Astrocyte (in vitro differentiated cells and primary cell): Measurements from ENCODE around the gene TADA2A. TPM values are rescaled to one million over a fixed set of nuclear protein-coding genes. Genes with fewer than 3 reads are reported as not detected.

Experiments
- DNase-seq: peaks from one replicate; pipeline ENCODE4 v3.0.0-alpha.2; 2010; ENCODE audit warnings: low read depth
- FAIRE-seq: peaks from 2 replicates; lab custom pipeline; 2011; peaks lifted over from hg19 to GRCh38; lab: Jason Lieb, UNC
- H2AFZ ChIP-seq: 2 replicates; pipeline ENCODE4 v1.6.0; 2012; ENCODE audit warnings: low read depth, low read length, inconsistent platforms
- H3K27ac ChIP-seq: 2 replicates; pipeline ENCODE4 v1.5.1; 2011; ENCODE audit warnings: low read depth, low read length, inconsistent platforms
- H3K27me3 ChIP-seq: 2 replicates; pipeline ENCODE4 v1.6.0; 2011; ENCODE audit warnings: low read length, inconsistent platforms; ENCODE audit not compliant: insufficient read depth
- H3K36me3 ChIP-seq: 2 replicates; pipeline ENCODE4 v1.5.1; 2011; ENCODE audit warnings: low read length, inconsistent platforms; ENCODE audit not compliant: insufficient read depth
- H3K4me1 ChIP-seq: 2 replicates; pipeline ENCODE4 v1.5.1; 2011; ENCODE audit warnings: low read length, inconsistent platforms; ENCODE audit not compliant: insufficient read depth
- H3K4me2 ChIP-seq: 2 replicates; pipeline ENCODE4 v1.6.0; 2012; ENCODE audit warnings: low read length, inconsistent platforms
- H3K4me3 ChIP-seq: 2 replicates; pipeline ENCODE4 v1.5.1; 2011; ENCODE audit warnings: low read depth, mild to moderate bottlenecking, low read length, inconsistent platforms; ENCODE audit not compliant: insufficient read depth
- H3K79me2 ChIP-seq: 2 replicates; pipeline ENCODE4 v1.6.0; 2012; ENCODE audit warnings: mild to moderate bottlenecking, low read length, inconsistent platforms; ENCODE audit not compliant: insufficient read depth
- H3K9ac ChIP-seq: 2 replicates; pipeline ENCODE4 v1.6.0; 2012; ENCODE audit warnings: mild to moderate bottlenecking, low read length, inconsistent platforms
- H3K9me3 ChIP-seq: 2 replicates; pipeline ENCODE4 v1.5.1; 2012; ENCODE audit warnings: low read depth, mild to moderate bottlenecking, low read length, inconsistent platforms; ENCODE audit not compliant: insufficient read depth
- H4K20me1 ChIP-seq: 2 replicates; pipeline ENCODE4 v1.6.0; 2012; ENCODE audit warnings: low read length, inconsistent platforms; ENCODE audit not compliant: insufficient read depth
- H3K27ac Mint-ChIP-seq: one replicate; pipeline ENCODE4 v1.8.0; 2021; ENCODE audit warnings: mild to moderate bottlenecking, mixed read lengths; ENCODE audit not compliant: unreplicated experiment
- H3K27me3 Mint-ChIP-seq: one replicate; pipeline ENCODE4 v1.8.0; 2021; ENCODE audit warnings: low read depth, mixed read lengths; ENCODE audit not compliant: unreplicated experiment
- H3K36me3 Mint-ChIP-seq: one replicate; pipeline ENCODE4 v1.8.0; 2021; ENCODE audit warnings: low read depth, mixed read lengths; ENCODE audit not compliant: unreplicated experiment
- H3K4me1 Mint-ChIP-seq: one replicate; pipeline ENCODE4 v1.8.0; 2021; ENCODE audit warnings: low read depth, mixed read lengths; ENCODE audit not compliant: unreplicated experiment
- H3K4me3 Mint-ChIP-seq: one replicate; pipeline ENCODE4 v1.8.0; 2021; ENCODE audit warnings: mild to moderate bottlenecking, moderate library complexity, mixed read lengths; ENCODE audit not compliant: unreplicated experiment
- H3K9me3 Mint-ChIP-seq: one replicate; pipeline ENCODE4 v1.8.0; 2021; ENCODE audit warnings: mild to moderate bottlenecking, mixed read lengths; ENCODE audit not compliant: unreplicated experiment
- CTCF ChIP-seq: IDR thresholded peaks from 2 replicates; pipeline ENCODE4 v1.5.1; 2011; ENCODE audit warnings: low read depth, mild to moderate bottlenecking, inconsistent platforms, low read length, moderate library complexity; ENCODE audit not compliant: insufficient read depth
- EZH2 ChIP-seq: IDR thresholded peaks from 2 replicates; pipeline ENCODE4 v1.6.1; 2012; ENCODE audit warnings: mild to moderate bottlenecking, low read length, inconsistent platforms; ENCODE audit not compliant: insufficient read depth
- total RNA-seq: library from RNA; stranded (reverse); gene quantifications from 2 replicates; pipeline ENCODE4 v1.2.1, GENCODE V29; 2021

TADA2A gene
- total RNA-seq, 1 donor from 2014 or later: 14.0 TPM

DNA sequence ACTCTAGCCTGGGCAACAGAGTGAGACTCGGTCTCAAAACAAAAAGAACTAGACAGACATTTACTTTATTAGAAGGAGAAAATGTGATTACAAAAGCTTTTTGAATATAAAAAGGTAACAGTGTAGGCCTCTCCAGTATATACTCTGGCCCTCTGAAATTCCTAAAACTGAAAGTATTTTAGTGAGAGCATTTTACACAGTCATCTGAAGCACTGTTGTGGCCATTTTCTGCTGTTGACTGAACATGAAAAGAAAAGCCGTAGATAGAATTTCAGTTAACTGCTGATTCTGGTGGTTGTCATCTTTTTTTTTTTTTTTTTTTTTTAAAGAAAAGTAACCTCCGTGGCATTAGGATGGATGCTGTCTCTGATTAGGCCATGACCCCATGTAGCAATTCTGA is 98.6 kb downstream of the TADA2A start:
- H3K9ac ChIP-seq: no peak overlapping the region
- DNase-seq (no peak), FAIRE-seq (no peak)
- peaks cover 95% of the 10 kb centered on the region for H3K79me2 ChIP-seq
- no peak overlapping the region for H2AFZ ChIP-seq
- Mint-ChIP-seq H3K4me1 (peaks cover 8% of the 10 kb centered on the region), H3K27ac (no peak overlapping the region), H3K9me3 (no peaks in the 10 kb centered on the region), H3K4me3 (no peak overlapping the region), H3K36me3 (peaks cover 16% of the 10 kb centered on the region), H3K27me3 (no peaks in the 10 kb centered on the region)
- peaks cover 4% of the 10 kb centered on the region for H3K4me1 ChIP-seq
- TF ChIP-seq EZH2 (no peak), CTCF (no peak)
- peaks cover 85% of the 10 kb centered on the region for H4K20me1 ChIP-seq
- H3K36me3 ChIP-seq: peaks cover 4% of the 10 kb centered on the region
- H3K4me3 ChIP-seq: no peak overlapping the region
- no peak overlapping the region for H3K27ac ChIP-seq
- no peak overlapping the region for H3K4me2 ChIP-seq
- H3K27me3 ChIP-seq: no peaks in the 10 kb centered on the region
- no peaks in the 10 kb centered on the region for H3K9me3 ChIP-seq

DNA sequence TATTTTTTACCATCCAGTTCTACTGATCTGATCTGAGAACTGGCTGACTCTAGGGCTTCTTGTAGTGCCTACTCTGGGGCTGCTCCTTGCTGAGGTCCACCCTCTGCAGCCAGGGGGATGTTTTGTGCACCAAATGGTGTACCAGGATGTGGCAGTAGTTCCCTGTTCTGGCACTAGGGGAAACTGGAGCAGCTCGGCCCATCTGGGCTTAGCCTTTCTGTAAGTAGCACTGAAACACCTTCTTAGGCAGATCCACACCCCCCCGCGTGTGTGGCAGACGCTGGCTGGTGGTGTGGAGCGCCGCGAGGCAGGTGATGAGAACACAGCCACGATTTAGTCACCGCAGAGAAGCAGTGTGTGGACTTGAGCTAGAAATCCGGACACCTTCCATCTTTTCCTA is 100.0 kb downstream of the TADA2A start:
- no peaks in the 10 kb centered on the region for H3K27me3 ChIP-seq

More for the DNA sequence above, 100.0 kb downstream of the TADA2A start:
- H3K27ac ChIP-seq: no peak overlapping the region
- FAIRE-seq: no peak
- Mint-ChIP-seq H3K27ac (no peak overlapping the region), H3K9me3 (no peaks in the 10 kb centered on the region), H3K4me1 (peaks cover 8% of the 10 kb centered on the region), H3K4me3 (no peak overlapping the region), H3K36me3 (peaks cover 15% of the 10 kb centered on the region), H3K27me3 (no peaks in the 10 kb centered on the region)
- DNase-seq: peak; percentile 34
- H3K4me2 ChIP-seq: peak overlapping the region; percentile 27
- no peak overlapping the region for H2AFZ ChIP-seq
- H3K4me1 ChIP-seq: peaks cover 4% of the 10 kb centered on the region
- H3K36me3 ChIP-seq: peaks cover 4% of the 10 kb centered on the region
- H3K79me2 ChIP-seq: peaks cover 92% of the 10 kb centered on the region
- H3K4me3 ChIP-seq: no peak overlapping the region
- H4K20me1 ChIP-seq: peaks cover 86% of the 10 kb centered on the region
- TF ChIP-seq CTCF (peak; percentile 47), EZH2 (no peak)
- no peak overlapping the region for H3K9ac ChIP-seq
- H3K9me3 ChIP-seq: no peaks in the 10 kb centered on the region
